ENCODE results near the gene MAP4K4.
"Not testable (repeated sequence)": the region's sequence is repeated elsewhere in the genome, so short reads cannot be mapped to it uniquely, and the experiment has no call there.

Gene MAP4K4

GRCh38 chr2:101771227-101771902 lies 73.9 kb downstream of the MAP4K4 start:
- DNase-seq: no peak

DNA sequence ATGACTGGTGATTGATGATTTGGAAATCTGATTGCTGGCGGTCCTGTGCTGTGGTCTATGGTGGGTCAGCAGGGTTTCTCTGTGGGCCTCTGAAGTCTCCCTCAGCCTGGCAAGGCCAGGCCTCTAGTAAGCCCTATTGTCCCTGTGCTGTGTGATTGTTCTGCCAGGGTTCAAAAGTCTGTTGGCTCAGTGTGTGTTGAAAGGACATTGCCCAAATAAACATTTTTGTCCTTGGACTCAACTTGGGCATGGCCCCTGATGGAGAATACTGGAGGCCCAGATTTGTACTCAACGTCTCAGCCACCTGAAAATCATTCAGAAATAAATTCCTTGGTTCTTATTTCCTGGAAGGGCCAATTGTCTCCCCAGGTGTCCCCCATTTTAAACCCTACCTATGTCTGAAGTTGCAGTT lies 74.4 kb downstream of the MAP4K4 start:
- no peak for DNase-seq

- no peak for DNase-seq
These were observed 75.6 kb downstream of the MAP4K4 start for GRCh38 chr2:101773137-101773536.

DNA sequence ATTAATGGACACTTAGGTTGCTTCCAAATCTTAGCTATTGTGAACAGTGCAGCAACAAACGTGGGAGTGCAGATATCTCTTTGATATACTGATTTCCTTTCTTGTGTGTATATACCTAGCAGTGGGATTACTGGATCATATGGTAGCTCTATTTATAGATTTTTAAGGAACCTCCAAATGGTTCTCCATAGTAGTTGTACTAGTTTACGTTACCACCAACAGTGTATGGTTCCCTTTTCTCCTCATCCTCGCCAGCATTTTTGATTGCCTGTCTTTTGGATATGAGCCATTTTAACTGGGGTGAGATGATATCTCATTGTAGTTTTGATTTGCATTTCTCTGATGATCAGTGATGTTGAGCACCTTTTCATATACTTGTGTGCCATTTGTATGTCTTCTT lies 76.5 kb downstream of the MAP4K4 start:
- DNase-seq: not testable (repeated sequence)

- no peak for DNase-seq
These were observed 77.6 kb downstream of the MAP4K4 start for GRCh38 chr2:101775092-101775491.

GRCh38 chr2:101775636-101776035 lies 78.1 kb downstream of the MAP4K4 start:
- DNase-seq: no peak

DNA sequence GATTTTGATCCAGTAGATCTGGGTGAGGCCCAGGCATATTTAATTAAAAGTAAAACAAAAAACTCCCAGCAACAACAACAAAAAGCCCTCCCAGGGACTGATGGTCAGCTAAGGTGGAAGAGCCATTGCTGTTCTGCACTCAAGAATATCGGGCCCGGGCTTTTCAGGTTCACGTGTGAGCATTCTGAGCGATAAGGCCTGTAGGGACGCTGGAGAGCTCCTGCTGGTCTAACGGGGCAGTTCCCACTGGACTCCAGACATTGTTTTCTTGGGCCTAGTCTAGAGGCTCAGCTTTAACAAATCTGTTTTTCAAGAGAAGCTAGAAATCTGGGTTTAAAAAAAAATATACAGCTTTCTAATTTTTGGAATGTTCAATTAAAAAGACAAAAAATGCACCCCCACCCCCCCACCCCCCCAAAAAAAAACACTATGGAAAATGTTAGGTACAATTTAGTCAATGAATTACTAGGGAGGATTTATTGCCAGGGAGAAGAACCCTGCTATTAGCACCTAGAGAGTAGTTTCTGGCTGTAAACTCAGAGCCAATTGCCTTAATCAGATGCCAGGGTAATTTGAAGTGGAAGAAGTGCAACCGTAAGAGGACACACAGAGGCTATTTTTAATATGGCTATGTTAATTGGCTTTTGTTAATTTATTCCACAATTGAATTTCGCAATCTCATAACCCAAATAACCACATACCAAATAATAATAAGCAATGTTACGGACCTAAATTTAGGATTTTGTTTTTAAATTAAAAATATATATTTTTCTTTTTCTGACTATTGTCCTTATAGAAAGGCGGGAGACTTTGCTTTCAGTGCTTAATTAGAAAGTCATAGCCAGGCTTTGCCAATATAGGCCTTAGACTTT lies 78.9 kb downstream of the MAP4K4 start:
- DNase-seq: no peak

GRCh38 chr2:101777337-101777736 lies 79.8 kb downstream of the MAP4K4 start:
- DNase-seq: no peak

DNA sequence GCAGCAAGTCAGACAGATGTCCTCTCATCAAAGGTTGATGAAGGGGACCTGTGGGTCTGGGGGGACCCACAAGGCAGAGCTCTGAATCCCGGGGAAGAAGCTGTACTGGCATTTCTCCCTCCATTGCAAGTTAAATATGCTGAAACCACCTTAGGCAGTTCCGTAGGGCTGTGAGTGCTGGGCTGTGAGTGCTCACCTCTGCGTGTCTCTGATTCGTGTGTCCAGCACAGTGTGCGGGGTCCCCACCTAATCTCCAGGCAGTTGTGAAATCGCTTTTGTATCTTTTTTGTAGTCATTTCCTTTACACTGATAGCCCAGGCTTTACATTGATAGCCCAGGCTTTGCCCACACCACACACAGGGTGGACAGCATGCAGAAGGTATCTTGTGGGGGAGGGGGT lies 80.6 kb downstream of the MAP4K4 start:
- DNase-seq: no peak

- no peak for DNase-seq
These were observed 81.7 kb downstream of the MAP4K4 start for GRCh38 chr2:101779190-101779589.

GRCh38 chr2:101779656-101780055 lies 82.1 kb downstream of the MAP4K4 start:
- DNase-seq: no peak

DNA sequence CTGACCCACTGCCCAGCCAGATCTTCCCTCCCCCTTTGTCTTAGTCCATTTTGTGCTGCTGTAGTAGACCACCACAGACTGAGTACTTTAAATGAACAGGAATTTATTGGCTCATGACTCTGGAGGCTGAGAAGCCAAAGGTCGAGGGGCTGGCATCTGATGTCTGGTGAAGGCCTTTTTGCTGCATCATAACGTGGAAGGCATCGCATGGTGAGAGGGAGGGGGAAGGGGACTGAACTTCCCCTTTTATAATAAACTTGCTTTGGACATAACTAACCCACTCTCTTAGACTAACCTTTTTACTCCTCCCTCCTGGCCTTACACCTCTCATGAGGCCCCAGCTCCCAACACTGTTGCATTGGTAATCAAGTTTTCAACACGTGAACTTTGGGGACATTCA lies 83.8 kb downstream of the MAP4K4 start:
- DNase-seq: no peak

DNA sequence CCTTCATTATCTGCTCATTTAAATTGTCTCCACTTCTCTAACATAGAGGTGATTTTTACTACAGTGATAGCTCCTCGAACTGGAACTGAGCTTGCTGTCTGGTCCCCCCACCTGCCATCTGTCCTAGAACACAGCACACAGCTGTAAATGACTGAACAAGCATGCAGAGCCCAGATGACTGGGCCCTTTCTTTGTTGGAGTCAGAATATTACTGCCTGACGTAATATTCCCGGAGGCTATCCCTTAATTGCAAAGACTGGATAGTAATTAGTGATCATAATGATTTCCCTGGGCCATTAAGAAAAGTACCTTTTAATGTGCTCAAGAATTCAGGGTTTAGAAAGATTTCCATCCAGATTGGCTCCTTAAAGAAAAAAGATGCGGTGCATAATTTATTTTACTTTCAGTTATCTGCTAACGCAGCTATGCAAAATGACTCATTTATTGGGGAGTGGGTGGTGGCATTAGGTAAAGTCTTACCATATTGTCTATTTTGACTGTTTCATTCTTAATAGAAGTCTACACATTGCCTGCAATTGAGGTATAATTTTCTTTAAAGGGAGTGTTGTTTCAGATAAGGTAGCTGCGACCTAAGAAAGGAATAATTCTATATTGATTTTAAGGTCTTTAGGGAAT lies 84.4 kb downstream of the MAP4K4 start:
- no peak for DNase-seq

DNA sequence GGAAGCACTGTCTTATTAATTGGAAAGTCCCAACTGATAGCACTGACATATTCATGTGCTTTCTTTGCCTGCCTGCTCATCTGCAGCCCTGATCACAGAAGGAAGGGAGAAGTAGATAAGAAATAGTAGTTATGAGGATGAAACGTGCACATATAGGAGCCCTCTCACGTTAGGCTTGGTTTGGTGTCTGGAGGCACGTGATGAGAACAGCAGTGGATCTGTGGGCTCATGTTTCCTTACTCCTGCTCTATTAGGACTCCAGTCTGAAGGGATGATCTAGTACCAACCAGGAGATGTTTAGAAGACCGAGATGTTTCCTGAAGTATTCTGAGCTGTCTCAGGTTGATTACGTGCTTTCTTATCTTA lies 84.9 kb downstream of the MAP4K4 start:
- no peak for DNase-seq

- no peak for DNase-seq
These were observed 89.6 kb downstream of the MAP4K4 start for GRCh38 chr2:101787097-101787496.

GRCh38 chr2:101788565-101788964 lies 91.1 kb downstream of the MAP4K4 start:
- DNase-seq: no peak

- no peak for DNase-seq
These were observed 91.8 kb downstream of the MAP4K4 start for GRCh38 chr2:101788995-101789970.

DNA sequence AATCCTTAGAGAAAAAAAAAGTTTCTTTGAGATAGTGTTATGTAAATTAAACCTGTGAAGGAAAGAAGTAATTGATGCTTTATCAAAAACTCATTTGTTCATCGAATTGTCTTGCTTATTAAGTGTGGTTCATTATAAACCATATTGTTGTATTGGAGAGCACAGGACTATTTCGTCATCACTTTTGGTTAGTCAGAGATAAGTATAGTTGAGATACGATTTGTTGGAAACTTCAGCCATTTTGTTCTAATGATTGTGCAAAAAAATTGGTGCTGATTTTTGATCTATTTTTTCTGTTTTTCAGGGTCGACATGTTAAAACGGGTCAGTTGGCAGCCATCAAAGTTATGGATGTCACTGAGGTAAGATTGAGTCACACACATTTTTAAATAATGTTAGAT lies 92.9 kb downstream of the MAP4K4 start:
- no peak for DNase-seq

DNA sequence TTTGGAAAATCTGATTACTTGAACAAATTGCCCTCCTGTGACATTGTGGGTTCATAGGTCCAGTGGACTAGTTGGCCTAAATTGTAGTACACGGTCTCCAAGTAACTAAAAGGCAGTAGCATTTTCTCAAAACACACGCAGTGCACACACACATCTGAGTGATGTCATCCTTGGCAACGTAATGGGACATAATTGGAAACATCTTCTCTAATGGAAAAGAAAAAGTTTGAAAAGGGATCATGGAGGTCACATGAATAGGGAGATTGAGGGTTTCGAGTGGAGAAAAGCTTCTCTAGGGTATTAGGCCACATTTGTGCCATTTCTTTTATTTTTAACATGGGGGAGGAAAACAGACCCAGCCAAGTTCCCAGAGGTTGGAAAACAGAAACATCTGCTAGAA lies 93.3 kb downstream of the MAP4K4 start:
- DNase-seq: no peak

- DNase-seq: no peak
These were observed 94.7 kb downstream of the MAP4K4 start for GRCh38 chr2:101792208-101792607.

- no peak for DNase-seq
These were observed 95.9 kb downstream of the MAP4K4 start for GRCh38 chr2:101793277-101793969.

DNA sequence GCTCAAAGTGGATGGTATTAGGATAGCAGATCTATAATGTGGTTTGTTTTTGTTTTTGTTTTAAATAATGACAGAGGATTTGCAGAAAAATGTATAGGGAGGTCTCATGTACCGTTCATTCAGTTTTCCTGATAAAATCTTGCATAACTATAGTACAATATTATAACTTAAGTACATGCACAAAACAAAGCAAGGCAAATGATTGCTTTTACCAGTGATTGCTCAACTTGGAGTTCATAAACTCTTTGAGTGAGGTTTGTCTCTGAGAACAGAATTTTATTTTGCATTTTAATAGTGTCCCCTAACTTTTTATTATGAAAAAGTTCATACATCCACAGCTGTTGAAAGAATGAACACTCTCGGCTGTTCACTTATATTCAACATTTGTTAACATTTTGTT lies 96.6 kb downstream of the MAP4K4 start:
- DNase-seq: no peak
